K562 (cell line): ENCODE results near the gene INHBE. TPM values are rescaled to one million over a fixed set of nuclear protein-coding genes. Genes with fewer than 3 reads are reported as not detected.

Source experiments
- BHLHE40 ChIP-seq: IDR thresholded peaks from 2 replicates; pipeline ENCODE4 v1.6.1; 2011; ENCODE audit warnings: low read length, improper control_type of control experiment
- C11orf30 ChIP-seq: fragments of 450-650 bp; IDR thresholded peaks from 2 replicates; pipeline ENCODE4 v1.6.1; 2016; ENCODE audit warnings: low read depth, mild to moderate bottlenecking
- CBX3 ChIP-seq, 2 experiments: IDR thresholded peaks; 1 replicate in 1 of 2; 2 replicates in 1 of 2; pipeline ENCODE4 v1.6.1; 2012; ENCODE audit warnings: inconsistent platforms in 2 of 2, low read length in 2 of 2, borderline replicate concordance in 1 of 2, control low read depth in 1 of 2
- EHMT2 ChIP-seq: fragments of 450-650 bp; IDR thresholded peaks from 2 replicates; pipeline ENCODE4 v1.6.1; 2018; ENCODE audit warnings: antibody characterized with exemption
- ESRRA ChIP-seq: fragments of 450-650 bp; IDR thresholded peaks from 2 replicates; pipeline ENCODE4 v1.6.1; 2014; ENCODE audit warnings: low read depth, mild to moderate bottlenecking, moderate library complexity, borderline replicate concordance
- FIP1L1 ChIP-seq: fragments of 200-400 bp; formaldehyde crosslinking; IDR thresholded peaks from 2 replicates; pipeline ENCODE4 v1.6.1; 2018; ENCODE audit warnings: mild to moderate bottlenecking, low read depth, low read length; ENCODE audit not compliant: poor library complexity, severe bottlenecking
- FOXP1 ChIP-seq: sonication (generic); formaldehyde crosslinking; IDR thresholded peaks from 2 replicates; pipeline ENCODE4 v1.8.0; 2022; ENCODE audit warnings: mild to moderate bottlenecking, missing genetic modification reagents
- LCOR ChIP-seq: sonication (generic); formaldehyde crosslinking; IDR thresholded peaks from 2 replicates; pipeline ENCODE4 v1.8.0; 2022; ENCODE audit warnings: mild to moderate bottlenecking, missing genetic modification reagents
- MTA1 ChIP-seq: fragments of 450-650 bp; IDR thresholded peaks from 2 replicates; pipeline ENCODE4 v1.6.1; 2017; ENCODE audit warnings: borderline replicate concordance
- MYNN ChIP-seq, 2 experiments: sonication (generic); formaldehyde crosslinking in 1 of 2; IDR thresholded peaks; 2 replicates each; pipeline versions ENCODE4 v1.5.0 to v1.6.1; 2016 to 2020; ENCODE audit warnings: antibody characterized with exemption in 1 of 2, missing genetic modification reagents in 1 of 2
- POLR2G ChIP-seq: fragments of 200-400 bp; formaldehyde crosslinking; IDR thresholded peaks from 2 replicates; pipeline ENCODE4 v1.6.1; 2017; ENCODE audit warnings: low read depth, mild to moderate bottlenecking, antibody characterized with exemption, low read length, moderate library complexity
- POLR3A ChIP-seq: IDR thresholded peaks from 2 replicates; pipeline ENCODE4 v1.6.1; 2011; ENCODE audit warnings: borderline replicate concordance, mild to moderate bottlenecking, moderate library complexity; ENCODE audit not compliant: insufficient read length, insufficient read depth; ENCODE audit errors: extremely low read depth
- PTBP1 ChIP-seq: fragments of 200-400 bp; formaldehyde crosslinking; IDR thresholded peaks from 2 replicates; pipeline ENCODE4 v1.6.1; 2017; ENCODE audit warnings: low read depth, low read length
- SMARCC2 ChIP-seq: fragments of 450-650 bp; IDR thresholded peaks from 2 replicates; pipeline ENCODE4 v1.6.1; 2017; ENCODE audit warnings: antibody characterized with exemption, moderate library complexity, mild to moderate bottlenecking, low read depth
- SOX6 ChIP-seq: fragments of 450-650 bp; IDR thresholded peaks from 2 replicates; pipeline ENCODE4 v1.6.1; 2014; ENCODE audit warnings: mild to moderate bottlenecking
- SP1 ChIP-seq: sonication (generic); formaldehyde crosslinking; IDR thresholded peaks from 2 replicates; pipeline ENCODE4 v1.8.1; 2022; ENCODE audit warnings: mild to moderate bottlenecking, missing genetic modification reagents
- TAF7 ChIP-seq: fragments of 450-650 bp; IDR thresholded peaks from 2 replicates; pipeline ENCODE4 v1.6.1; 2016; ENCODE audit warnings: missing genetic modification characterization, missing compliant biosample characterization
- TFAM ChIP-seq: fragments of 250-450 bp; sonication (Bioruptor Pico); conservative IDR thresholded peaks from 2 replicates; pipeline ENCODE4 v1.5.0; 2021; ENCODE audit warnings: mild to moderate bottlenecking, moderate library complexity
- TRIM24 ChIP-seq, 2 experiments: fragments of 450-650 bp; IDR thresholded peaks; 2 replicates each; pipeline ENCODE4 v1.6.1; 2016
- ZNF134 ChIP-seq: fragments of 250-450 bp; sonication (Bioruptor Pico); conservative IDR thresholded peaks from 2 replicates; pipeline ENCODE4 v1.4.0; 2020
- polyA plus RNA-seq, 8 experiments: library from polyadenylated mRNA; depleted of rRNA in 4 of 8; stranded (reverse) in 5 of 8; unstranded in 3 of 8; fragments of >200 nt; fragmentation: Nextera tagmentation in 2 of 8; fragmentation: Illumina TruSeq in 1 of 8; extraction: Ambion mirVana in 2 of 8; extraction: Trizol in 1 of 8; gene quantifications; 2 replicates each; pipeline versions ENCODE4 v1.2.1 to v1.2.3, GENCODE V29; 2011 to 2014; ENCODE audit warnings: inconsistent platforms in 1 of 8, missing spikeins in 1 of 8
- total RNA-seq, 7 experiments: library from RNA; depleted of rRNA in 6 of 7; stranded (reverse); fragments of >200 nt in 6 of 7; fragmentation: Illumina TruSeq in 2 of 7; extraction: Trizol in 2 of 7; gene quantifications; 2 replicates each; pipeline versions ENCODE4 v1.2.1 to v1.2.3, GENCODE V29; 2011 to 2021; ENCODE audit warnings: low replicate concordance in 1 of 7
- TF ChIP-seq, protein P1 (sequence below): sonication (generic); formaldehyde crosslinking; IDR thresholded peaks from 2 replicates; pipeline ENCODE4 v1.8.1; 2023; ENCODE audit warnings: mild to moderate bottlenecking, missing genetic modification reagents
- TF ChIP-seq, protein P2 (sequence below): sonication (generic); formaldehyde crosslinking; IDR thresholded peaks from 2 replicates; pipeline ENCODE4 v1.8.0; 2022; ENCODE audit warnings: mild to moderate bottlenecking, low read depth, missing genetic modification reagents
- TF ChIP-seq, protein P3 (sequence below): sonication (generic); formaldehyde crosslinking; IDR thresholded peaks from 2 replicates; pipeline ENCODE4 v1.8.1; 2022; ENCODE audit warnings: missing genetic modification reagents
- TF ChIP-seq, protein P4 (sequence below), 2 experiments: fragments of 450-650 bp; IDR thresholded peaks; 2 replicates each; pipeline ENCODE4 v1.6.1; 2016

The INHBE gene
- total and polyA plus RNA-seq, 9 of the 15 experiments (the other 6 are each of a cell fraction or from before 2014, with no cell fraction given): 0.94 to 9.9 (median 7.3) TPM

DNA sequence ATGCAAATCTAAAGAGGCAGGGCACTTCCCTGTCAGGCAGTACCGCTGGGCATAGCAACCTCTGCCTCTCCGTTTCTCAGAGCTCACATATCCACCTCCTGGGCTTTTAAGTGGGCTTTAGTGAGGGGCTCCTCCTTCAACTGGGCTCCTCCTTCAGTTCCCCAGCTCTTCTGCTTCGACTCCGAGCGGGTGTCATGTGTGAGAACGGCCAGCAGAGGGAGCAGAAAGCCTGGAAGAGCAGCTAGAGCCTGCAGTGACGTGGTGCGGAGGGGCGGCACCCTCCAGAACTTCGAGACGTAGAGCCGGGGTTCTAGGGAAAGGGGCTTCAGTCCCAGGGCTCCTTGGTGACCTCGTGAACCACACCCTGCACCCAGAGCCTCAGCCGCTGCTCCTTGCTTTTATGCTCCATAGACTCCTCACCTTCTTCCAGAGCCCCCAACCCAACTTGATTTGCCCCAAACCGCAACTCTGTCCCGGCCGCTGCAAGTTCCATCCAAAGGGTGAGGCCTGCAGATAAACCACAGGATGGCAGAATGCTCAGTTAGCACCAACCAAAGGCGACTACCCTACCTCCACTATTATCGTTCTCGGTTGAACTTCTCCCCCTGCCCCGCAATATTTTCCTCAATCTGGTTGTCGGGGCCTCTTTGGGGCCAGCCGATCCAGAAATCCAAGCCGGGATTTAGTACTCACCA lies 4.1 kb downstream of the INHBE start (continued):
- TF ChIP-seq, protein P1, sequence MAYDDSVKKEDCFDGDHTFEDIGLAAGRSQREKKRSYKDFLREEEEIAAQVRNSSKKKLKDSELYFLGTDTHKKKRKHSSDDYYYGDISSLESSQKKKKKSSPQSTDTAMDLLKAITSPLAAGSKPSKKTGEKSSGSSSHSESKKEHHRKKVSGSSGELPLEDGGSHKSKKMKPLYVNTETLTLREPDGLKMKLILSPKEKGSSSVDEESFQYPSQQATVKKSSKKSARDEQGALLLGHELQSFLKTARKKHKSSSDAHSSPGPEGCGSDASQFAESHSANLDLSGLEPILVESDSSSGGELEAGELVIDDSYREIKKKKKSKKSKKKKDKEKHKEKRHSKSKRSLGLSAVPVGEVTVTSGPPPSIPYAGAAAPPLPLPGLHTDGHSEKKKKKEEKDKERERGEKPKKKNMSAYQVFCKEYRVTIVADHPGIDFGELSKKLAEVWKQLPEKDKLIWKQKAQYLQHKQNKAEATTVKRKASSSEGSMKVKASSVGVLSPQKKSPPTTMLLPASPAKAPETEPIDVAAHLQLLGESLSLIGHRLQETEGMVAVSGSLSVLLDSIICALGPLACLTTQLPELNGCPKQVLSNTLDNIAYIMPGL (CRISPR knock-in tag): peak; percentile 45; the same call in 1 of the 2 replicates
- TF ChIP-seq ESRRA (peak; percentile 56; the same call in 1 of the 2 replicates), SP1 (CRISPR knock-in tag) (peak; percentile 91), SOX6 (peak; percentile 62; the same call in 1 of the 2 replicates), C11orf30 (no peak), FOXP1 (CRISPR knock-in tag) (peak; percentile 64), FIP1L1 (no peak), MTA1 (peak; percentile 46; the same call in 1 of the 2 replicates), EHMT2 (no peak), BHLHE40 (no peak; the same call in 1 of the 2 replicates), PTBP1 (no peak), TFAM (CRISPR knock-in tag) (no peak), POLR2G (peak; percentile 56), ZNF134 (CRISPR knock-in tag) (no peak), SMARCC2 (no peak), POLR3A (no peak), LCOR (CRISPR knock-in tag) (no peak), TRIM24 (IDR thresholded peaks at IDR 0.05) (no peak), TAF7 (no peak), MYNN (IDR thresholded peaks at IDR 0.05) (peak; percentile 84; the same call in 1 of the 2 replicates), MYNN (CRISPR knock-in tag; IDR thresholded peaks at IDR 0.05) (no peak), CBX3 (IDR thresholded peaks at IDR 0.05; ENCODE audit: borderline replicate concordance in 1 of 2, low read length in 2 of 2) (no peak; a peak in 1 of 3 replicates)
- TF ChIP-seq, protein P2, sequence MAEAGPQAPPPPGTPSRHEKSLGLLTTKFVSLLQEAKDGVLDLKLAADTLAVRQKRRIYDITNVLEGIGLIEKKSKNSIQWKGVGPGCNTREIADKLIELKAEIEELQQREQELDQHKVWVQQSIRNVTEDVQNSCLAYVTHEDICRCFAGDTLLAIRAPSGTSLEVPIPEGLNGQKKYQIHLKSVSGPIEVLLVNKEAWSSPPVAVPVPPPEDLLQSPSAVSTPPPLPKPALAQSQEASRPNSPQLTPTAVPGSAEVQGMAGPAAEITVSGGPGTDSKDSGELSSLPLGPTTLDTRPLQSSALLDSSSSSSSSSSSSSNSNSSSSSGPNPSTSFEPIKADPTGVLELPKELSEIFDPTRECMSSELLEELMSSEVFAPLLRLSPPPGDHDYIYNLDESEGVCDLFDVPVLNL: peak; percentile 58; the same call in 1 of the 2 replicates
- TF ChIP-seq, protein P3, sequence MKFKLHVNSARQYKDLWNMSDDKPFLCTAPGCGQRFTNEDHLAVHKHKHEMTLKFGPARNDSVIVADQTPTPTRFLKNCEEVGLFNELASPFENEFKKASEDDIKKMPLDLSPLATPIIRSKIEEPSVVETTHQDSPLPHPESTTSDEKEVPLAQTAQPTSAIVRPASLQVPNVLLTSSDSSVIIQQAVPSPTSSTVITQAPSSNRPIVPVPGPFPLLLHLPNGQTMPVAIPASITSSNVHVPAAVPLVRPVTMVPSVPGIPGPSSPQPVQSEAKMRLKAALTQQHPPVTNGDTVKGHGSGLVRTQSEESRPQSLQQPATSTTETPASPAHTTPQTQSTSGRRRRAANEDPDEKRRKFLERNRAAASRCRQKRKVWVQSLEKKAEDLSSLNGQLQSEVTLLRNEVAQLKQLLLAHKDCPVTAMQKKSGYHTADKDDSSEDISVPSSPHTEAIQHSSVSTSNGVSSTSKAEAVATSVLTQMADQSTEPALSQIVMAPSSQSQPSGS (CRISPR knock-in tag): no peak
- TF ChIP-seq, protein P4, sequence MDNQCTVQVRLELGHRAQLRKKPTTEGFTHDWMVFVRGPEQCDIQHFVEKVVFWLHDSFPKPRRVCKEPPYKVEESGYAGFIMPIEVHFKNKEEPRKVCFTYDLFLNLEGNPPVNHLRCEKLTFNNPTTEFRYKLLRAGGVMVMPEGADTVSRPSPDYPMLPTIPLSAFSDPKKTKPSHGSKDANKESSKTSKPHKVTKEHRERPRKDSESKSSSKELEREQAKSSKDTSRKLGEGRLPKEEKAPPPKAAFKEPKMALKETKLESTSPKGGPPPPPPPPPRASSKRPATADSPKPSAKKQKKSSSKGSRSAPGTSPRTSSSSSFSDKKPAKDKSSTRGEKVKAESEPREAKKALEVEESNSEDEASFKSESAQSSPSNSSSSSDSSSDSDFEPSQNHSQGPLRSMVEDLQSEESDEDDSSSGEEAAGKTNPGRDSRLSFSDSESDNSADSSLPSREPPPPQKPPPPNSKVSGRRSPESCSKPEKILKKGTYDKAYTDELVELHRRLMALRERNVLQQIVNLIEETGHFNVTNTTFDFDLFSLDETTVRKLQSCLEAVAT (IDR thresholded peaks at IDR 0.05): peak in 1 of 2 experiments; percentile 72; a peak in 2 of 4 replicates
